Thoracic aorta (tissue), 2 donors: Measurements from ENCODE around the gene AMMECR1. TPM values are rescaled to one million over a fixed set of nuclear protein-coding genes. Genes with fewer than 3 reads are reported as not detected.

ENCODE experiments used
- ATAC-seq: fragments of 150-250 bp; one replicate; pipeline ENCODE4 v1.8.0; 2017; ENCODE audit warnings: low read depth; ENCODE audit not compliant: insufficient number of reproducible peaks, low FRiP score
- DNase-seq: peaks from one replicate; pipeline ENCODE4 v3.0.0-alpha.2; 2020; ENCODE audit warnings: low spot score
- H3K27ac ChIP-seq, 2 donors: fragments of 200-600 bp; sonication (generic); 1 replicate in 1 of 2; 2 replicates in 1 of 2; pipeline ENCODE4 v1.5.1; 2016; ENCODE audit warnings: mild to moderate bottlenecking in 2 of 2, moderate library complexity in 2 of 2
- H3K27me3 ChIP-seq: fragments of 200-600 bp; sonication (generic); replicated peaks from 2 replicates; pipeline ENCODE4 v1.6.0; 2016; ENCODE audit warnings: mild to moderate bottlenecking; ENCODE audit not compliant: insufficient read depth
- H3K36me3 ChIP-seq: fragments of 200-600 bp; sonication (generic); one replicate; pipeline ENCODE4 v1.5.1; 2016
- H3K4me1 ChIP-seq, 2 donors: fragments of 200-600 bp; sonication (generic); 1 replicate in 1 of 2; 2 replicates in 1 of 2; pipeline versions ENCODE4 v1.5.1 to v1.6.0; 2016; ENCODE audit warnings: low read depth in 2 of 2, mild to moderate bottlenecking in 1 of 2; ENCODE audit not compliant: control insufficient read depth in 1 of 2
- H3K4me3 ChIP-seq: fragments of 200-600 bp; sonication (generic); 2 replicates; pipeline ENCODE4 v1.5.1; 2016; ENCODE audit warnings: mild to moderate bottlenecking
- H3K9me3 ChIP-seq: fragments of 200-600 bp; sonication (generic); 2 replicates; pipeline ENCODE4 v1.5.1; 2016
- CTCF ChIP-seq: fragments of 200-600 bp; sonication (generic); IDR thresholded peaks from one replicate; pipeline ENCODE4 v1.5.1; 2019; ENCODE audit warnings: antibody characterized with exemption
- total RNA-seq, 2 donors: library from RNA; depleted of rRNA; stranded (reverse); fragments of >200 nt; gene quantifications; one replicate each; pipeline versions ENCODE4 v1.1.0 to v1.2.3, GENCODE V29; 2016

AMMECR1 gene
- total RNA-seq, 2 donors from 2014 or later = 3.0 to 8.5 TPM

- Histone ChIP-seq H3K27me3 (no peaks in the 10 kb centered on the region), H3K4me3 (no peak overlapping the region), H3K27ac (peak overlapping the region; percentile 74 to 77), H3K36me3 (no peaks in the 10 kb centered on the region), H3K9me3 (no peaks in the 10 kb centered on the region), H3K4me1 (peaks cover 0 to 38% of the 10 kb centered on the region in 2 donors)
- DNase-seq (no peak), ATAC-seq (no peak)
- no peak for TF ChIP-seq CTCF
Measured at GRCh38 chrX:110145311-110145710, 172.6 kb downstream of the AMMECR1 start.

Other genes starting within 250 kb of the AMMECR1 start
- gene RTL9, start 40.8 kb upstream of the AMMECR1 start, total RNA-seq = under 1 TPM; 0.07 to 0.27 TPM